NCI-H345 treated with DMSO at 0.1 percent for 48 hours (cell line): ENCODE results near the gene UCN2.

Experiments used
- DNase-seq: peaks from one replicate; lab custom pipeline; 2025; ENCODE audit not compliant: unreplicated experiment; lab: John Stamatoyannopoulos, UW

Gene UCN2

GRCh38 chr3:48591886-48592518, 28.4 kb upstream of the UCN2 start:
- no peak for DNase-seq

GRCh38 chr3:48591436-48591835, 27.9 kb upstream of the UCN2 start:
- DNase-seq: no peak

GRCh38 chr3:48588230-48588629, 24.6 kb upstream of the UCN2 start:
- no peak for DNase-seq

- DNase-seq: no peak
Measured at GRCh38 chr3:48587686-48588085, 24.1 kb upstream of the UCN2 start.

- no peak for DNase-seq
Measured at GRCh38 chr3:48585411-48585810, 21.8 kb upstream of the UCN2 start.

- no peak for DNase-seq
Measured at GRCh38 chr3:48584836-48585235, 21.3 kb upstream of the UCN2 start.

GRCh38 chr3:48581621-48582481, 18.3 kb upstream of the UCN2 start:
- no peak for DNase-seq

- DNase-seq: no peak
Measured at GRCh38 chr3:48576647-48577046, 13.1 kb upstream of the UCN2 start.

GRCh38 chr3:48575366-48575765, 11.8 kb upstream of the UCN2 start:
- no peak for DNase-seq

- DNase-seq: no peak
Measured at GRCh38 chr3:48573973-48574585, 10.5 kb upstream of the UCN2 start.

GRCh38 chr3:48572517-48572916, 8.9 kb upstream of the UCN2 start:
- DNase-seq: no peak

- DNase-seq: no peak
Measured at GRCh38 chr3:48571938-48572337, 8.4 kb upstream of the UCN2 start.

GRCh38 chr3:48569808-48570450, 6.3 kb upstream of the UCN2 start:
- no peak for DNase-seq

GRCh38 chr3:48569400-48569799, 5.8 kb upstream of the UCN2 start:
- no peak for DNase-seq

GRCh38 chr3:48568476-48568875, 4.9 kb upstream of the UCN2 start:
- no peak for DNase-seq

GRCh38 chr3:48567500-48567899, 3.9 kb upstream of the UCN2 start:
- DNase-seq: no peak

GRCh38 chr3:48567090-48567489, 3.5 kb upstream of the UCN2 start:
- no peak for DNase-seq

- no peak for DNase-seq
Measured at GRCh38 chr3:48566401-48566760, 2.8 kb upstream of the UCN2 start.

GRCh38 chr3:48565591-48566400, 2.2 kb upstream of the UCN2 start:
- DNase-seq: no peak

GRCh38 chr3:48565186-48565585, 1.6 kb upstream of the UCN2 start:
- DNase-seq: no peak

- DNase-seq: no peak
Measured at GRCh38 chr3:48564667-48565066, 1.1 kb upstream of the UCN2 start.
